ENCODE data around the gene MPIG6B.

- TF ChIP-seq CTCF (IDR thresholded peaks at IDR 0.05) (no peak), POLR2A (IDR thresholded peaks at IDR 0.05) (no peak)
Measured at GRCh38 chr6:31744422-31744821, 21.2 kb downstream of the MPIG6B start.

All from breast epithelium (tissue), 3 donors.